Measurements from ENCODE around the gene RFX3.

Gene RFX3

GRCh38 chr9:3431890-3432289 lies 93.9 kb downstream of the RFX3 start:
- no peak overlapping the region for H3K4me3 ChIP-seq (ENCODE audit: low read depth, low read length)
- no peak for DNase-seq (ENCODE audit: low read depth)
- no peak for TF ChIP-seq CTCF (IDR thresholded peaks at IDR 0.05; ENCODE audit: low read depth, low read length, missing control alignments)

GRCh38 chr9:3419893-3420292 lies 105.9 kb downstream of the RFX3 start:
- no peak overlapping the region for H3K4me3 ChIP-seq (ENCODE audit: low read depth, low read length)
- no peak for DNase-seq (ENCODE audit: low read depth)
- TF ChIP-seq CTCF (IDR thresholded peaks at IDR 0.05; ENCODE audit: low read depth, low read length, missing control alignments) = no peak

- H3K4me3 ChIP-seq (ENCODE audit: low read depth, low read length) = no peak overlapping the region
- TF ChIP-seq CTCF (IDR thresholded peaks at IDR 0.05; ENCODE audit: low read depth, low read length, missing control alignments) = no peak
- no peak for DNase-seq (ENCODE audit: low read depth)
These were observed 109.9 kb downstream of the RFX3 start for GRCh38 chr9:3415906-3416305.

GRCh38 chr9:3413984-3414383 lies 111.8 kb downstream of the RFX3 start:
- DNase-seq (ENCODE audit: low read depth) = no peak
- TF ChIP-seq CTCF (IDR thresholded peaks at IDR 0.05; ENCODE audit: low read depth, low read length, missing control alignments) = no peak
- H3K4me3 ChIP-seq (ENCODE audit: low read depth, low read length) = no peak overlapping the region

GRCh38 chr9:3410461-3410860 lies 115.3 kb downstream of the RFX3 start:
- no peak overlapping the region for H3K4me3 ChIP-seq (ENCODE audit: low read depth, low read length)
- DNase-seq (ENCODE audit: low read depth) = no peak
- TF ChIP-seq CTCF (IDR thresholded peaks at IDR 0.05; ENCODE audit: low read depth, low read length, missing control alignments) = no peak

- DNase-seq (ENCODE audit: low read depth) = no peak
- no peak for TF ChIP-seq CTCF (IDR thresholded peaks at IDR 0.05; ENCODE audit: low read depth, low read length, missing control alignments)
- no peak overlapping the region for H3K4me3 ChIP-seq (ENCODE audit: low read depth, low read length)
These were observed 116.3 kb downstream of the RFX3 start for GRCh38 chr9:3409453-3409852.

GRCh38 chr9:3403315-3403714 lies 122.5 kb downstream of the RFX3 start:
- no peak for TF ChIP-seq CTCF (IDR thresholded peaks at IDR 0.05; ENCODE audit: low read depth, low read length, missing control alignments)
- no peak overlapping the region for H3K4me3 ChIP-seq (ENCODE audit: low read depth, low read length)
- no peak for DNase-seq (ENCODE audit: low read depth)
